IMR-90 (cell line): Measurements from ENCODE around the gene UROD. TPM values are rescaled to one million over a fixed set of nuclear protein-coding genes. Genes with fewer than 3 reads are reported as not detected.

Source experiments
- ATAC-seq: fragments of 200-7000 bp; cut with Tn5 transposase; 2 replicates; pipeline ENCODE4 v1.9.1; 2020; ENCODE audit warnings: low read depth, mild to moderate bottlenecking, moderate library complexity
- BruUV-seq: library from RNA; stranded (reverse); fragments of 400-500 nt; replicated peaks from 2 replicates; lab custom pipeline; 2021; lab: Mats Ljungman, UMichigan
- CTCF ChIA-PET: fragments of 300-600 bp; formaldehyde crosslinking; extraction: SDS; loops from one replicate; lab custom pipeline; 2021; ENCODE audit warnings: antibody characterized with exemption; lab: Yijun Ruan, JAX
- POLR2A ChIA-PET: fragments of 300-600 bp; sonication (Branson Sonifier 250); formaldehyde crosslinking; loops from one replicate; lab custom pipeline; 2022; ENCODE audit warnings: antibody characterized with exemption; ENCODE audit not compliant: unreplicated experiment; lab: Charles Lee
- DNase-seq: peaks from one replicate; pipeline ENCODE4 v3.0.0; 2013
- H2AFZ ChIP-seq: replicated peaks from 2 replicates; pipeline ENCODE3; 2013; ENCODE audit warnings: low read length, mild to moderate bottlenecking; ENCODE audit not compliant: poor library complexity
- H2AK5ac ChIP-seq: 2 replicates; pipeline ENCODE4 v1.6.1; 2013; ENCODE audit warnings: low read depth, low read length, inconsistent platforms
- H2AK9ac ChIP-seq: replicated peaks from 2 replicates; pipeline ENCODE3; 2013; ENCODE audit warnings: mild to moderate bottlenecking, low read depth, low read length, moderate library complexity; ENCODE audit not compliant: poor library complexity
- H2BK120ac ChIP-seq: 2 replicates; pipeline ENCODE4 v1.6.1; 2013; ENCODE audit warnings: low read depth, low read length, inconsistent platforms
- H2BK15ac ChIP-seq: 3 replicates; pipeline ENCODE4 v1.6.1; 2013; ENCODE audit warnings: low read depth, low read length, inconsistent platforms
- H2BK20ac ChIP-seq: 2 replicates; pipeline ENCODE4 v1.6.1; 2013; ENCODE audit warnings: low read depth, mild to moderate bottlenecking, inconsistent platforms, low read length, moderate library complexity
- H2BK5ac ChIP-seq: 2 replicates; pipeline ENCODE4 v1.6.1; 2013; ENCODE audit warnings: mild to moderate bottlenecking, low read depth, low read length, inconsistent platforms; ENCODE audit not compliant: poor library complexity, severe bottlenecking
- H3K14ac ChIP-seq: replicated peaks from 2 replicates; pipeline ENCODE4 v1.6.1; 2013; ENCODE audit warnings: low read depth, low read length, inconsistent platforms
- H3K18ac ChIP-seq: 2 replicates; pipeline ENCODE4 v1.6.1; 2013; ENCODE audit warnings: low read depth, low read length, control low read depth
- H3K23ac ChIP-seq: 2 replicates; pipeline ENCODE4 v1.6.1; 2013; ENCODE audit warnings: low read depth, low read length, inconsistent platforms
- H3K27ac ChIP-seq: 2 replicates; pipeline ENCODE4 v1.5.1; 2013; ENCODE audit warnings: mild to moderate bottlenecking, control low read depth, low read length; ENCODE audit not compliant: insufficient read depth
- H3K27me3 ChIP-seq: 2 replicates; pipeline ENCODE4 v1.6.1; 2013; ENCODE audit warnings: low read length; ENCODE audit not compliant: control insufficient read depth, insufficient read depth
- H3K36me3 ChIP-seq: 2 replicates; pipeline ENCODE4 v1.6.1; 2013; ENCODE audit warnings: low read length, mixed read lengths; ENCODE audit not compliant: control insufficient read depth, insufficient read depth
- H3K4ac ChIP-seq: 2 replicates; pipeline ENCODE4 v1.6.1; 2013; ENCODE audit warnings: low read depth, low read length, inconsistent platforms
- H3K4me1 ChIP-seq: 2 replicates; pipeline ENCODE4 v1.6.1; 2013; ENCODE audit warnings: low read length, mixed read lengths; ENCODE audit not compliant: control insufficient read depth, insufficient read depth
- H3K4me2 ChIP-seq: 2 replicates; pipeline ENCODE4 v1.6.1; 2013; ENCODE audit warnings: low read depth, mild to moderate bottlenecking, control low read depth, low read length, moderate library complexity
- H3K4me3 ChIP-seq: 2 replicates; pipeline ENCODE4 v1.5.1; 2013; ENCODE audit warnings: low read depth, mild to moderate bottlenecking, control low read depth, low read length, moderate library complexity; ENCODE audit not compliant: insufficient read depth
- H3K56ac ChIP-seq: 2 replicates; pipeline ENCODE4 v1.6.1; 2013; ENCODE audit warnings: low read length, inconsistent platforms; ENCODE audit not compliant: insufficient read depth; ENCODE audit errors: extremely low read depth
- H3K79me1 ChIP-seq, 2 experiments: 2 replicates each; pipeline ENCODE4 v1.6.1; 2013; ENCODE audit warnings: low read length in 2 of 2, inconsistent platforms in 1 of 2, low read depth in 1 of 2
- H3K9ac ChIP-seq: 2 replicates; pipeline ENCODE4 v1.6.1; 2013; ENCODE audit warnings: low read depth, low read length, control low read depth
- H3K9me1 ChIP-seq: 2 replicates; pipeline ENCODE4 v1.6.1; 2013; ENCODE audit warnings: low read length, inconsistent platforms; ENCODE audit not compliant: insufficient read depth
- H3K9me3 ChIP-seq: 2 replicates; pipeline ENCODE4 v1.6.1; 2013; ENCODE audit warnings: low read length; ENCODE audit not compliant: control insufficient read depth, insufficient read depth
- H4K20me1 ChIP-seq: 2 replicates; pipeline ENCODE4 v1.6.1; 2013; ENCODE audit warnings: low read length, inconsistent platforms; ENCODE audit not compliant: insufficient read depth
- H4K5ac ChIP-seq: 2 replicates; pipeline ENCODE4 v1.6.1; 2013; ENCODE audit warnings: mild to moderate bottlenecking, low read depth, low read length, control low read depth
- H4K8ac ChIP-seq, 2 experiments: 2 replicates each; pipeline ENCODE4 v1.6.1; 2013; ENCODE audit warnings: low read depth in 2 of 2, low read length in 2 of 2, control low read depth in 1 of 2, inconsistent platforms in 1 of 2
- H4K91ac ChIP-seq: 2 replicates; pipeline ENCODE4 v1.6.1; 2013; ENCODE audit warnings: low read depth, low read length, inconsistent platforms; ENCODE audit not compliant: insufficient read depth
- CEBPB ChIP-seq: IDR thresholded peaks from 2 replicates; pipeline ENCODE4 v1.6.1; 2012; ENCODE audit warnings: low read depth, low read length, improper control_type of control experiment
- RAD21 ChIP-seq: IDR thresholded peaks from 2 replicates; pipeline ENCODE4 v1.6.1; 2012; ENCODE audit warnings: low read length, improper control_type of control experiment
- WGBS, 2 experiments: methylation state at CpG; one replicate each; pipeline versions ENCODE4 v1.1.5 to v1.1.7; 2013; ENCODE audit warnings: missing lambda C conversion rate in 2 of 2; ENCODE audit not compliant: insufficient read length in 1 of 2; ENCODE audit errors: extremely low coverage in 2 of 2; 5-methylcytosine and 5-hydroxymethylcytosine counted together
- dilution Hi-C: fragments of 300-500 bp; cut with HindIII; formaldehyde crosslinking; loops from one replicate; pipeline ENCODE4 v1.14.3; 2018; ENCODE audit warnings: low sequenced_read_pairs; ENCODE audit not compliant: unreplicated experiment
- in situ Hi-C: fragments of 300-500 bp; cut with MboI; formaldehyde crosslinking; loops from 3 replicates; pipeline ENCODE4 v1.14.3; 2019; ENCODE audit warnings: low sequenced_read_pairs, inconsistent platforms, mixed read lengths
- intact Hi-C: fragments of 100-400 bp; cut with micrococcal nuclease; formaldehyde crosslinking; loops from 2 replicates; pipeline ENCODE4 v1.10.0; 2022
- polyA plus RNA-seq, 3 experiments: library from polyadenylated mRNA; depleted of rRNA; stranded (reverse); fragments of >200 nt; gene quantifications; 2 replicates each; pipeline ENCODE4 v1.2.3, GENCODE V29; 2012; ENCODE audit warnings: low replicate concordance in 1 of 3
- total RNA-seq: library from RNA; depleted of rRNA; stranded (reverse); fragments of >200 nt; gene quantifications from 2 replicates; pipeline ENCODE4 v1.2.3, GENCODE V29; 2012

UROD gene
- total and polyA plus RNA-seq, 2 of the 4 experiments (the other 2 are of a cell fraction): 220 to 224 TPM

GRCh38 chr1:44994309-44994898, 17.6 kb upstream of the UROD start:
- Histone ChIP-seq H3K27me3 (no peaks in the 10 kb centered on the region), H2BK15ac (no peak overlapping the region), H4K91ac (no peak overlapping the region), H3K4ac (no peak overlapping the region), H3K9me1 (no peaks in the 10 kb centered on the region), H3K4me1 (no peaks in the 10 kb centered on the region), H3K9me3 (no peaks in the 10 kb centered on the region), H2AK9ac (no peak overlapping the region), H4K20me1 (no peaks in the 10 kb centered on the region), H4K8ac (no peak overlapping the region), H3K9ac (no peak overlapping the region), H3K56ac (no peak overlapping the region), H3K4me2 (no peak overlapping the region), H2BK20ac (no peak overlapping the region), H3K4me3 (no peak overlapping the region), H2AK5ac (no peak overlapping the region), H4K5ac (no peak overlapping the region), H2BK5ac (no peak overlapping the region), H3K36me3 (no peaks in the 10 kb centered on the region), H3K27ac (no peak overlapping the region), H3K14ac (no peak overlapping the region), H3K18ac (no peak overlapping the region), H3K79me1 (no peaks in the 10 kb centered on the region), H2AFZ (no peak overlapping the region), H3K23ac (no peak overlapping the region), H2BK120ac (no peak overlapping the region)
- intact Hi-C loops: no loop called here
- DNase-seq: no peak
- ChIA-PET POLR2A (no interaction called here), CTCF (no interaction called here)
- ATAC-seq: no peak
- BruUV-seq: no TSS peak
- no peak for TF ChIP-seq CEBPB
- no peak for TF ChIP-seq RAD21
- no CpG with 5 or more reads among the region's 7 CpGs for WGBS, 2 experiments
- dilution Hi-C loops: no loop called here
- in situ Hi-C loops: loop anchor here (25.0 kb wide), 1 partner anchor 132 kb away; no protein-coding TSS in a partner anchor
